H1 (cell line): ENCODE results near the gene KCNJ5. TPM values are rescaled to one million over a fixed set of nuclear protein-coding genes. Genes with fewer than 3 reads are reported as not detected.
A peak's percentile ranks its signal among the peaks of the same experiment; 100 is the strongest.

Experiments used
- ATF3 ChIP-seq: IDR thresholded peaks from 2 replicates; pipeline ENCODE4 v1.6.1; 2011; ENCODE audit warnings: low read depth, mild to moderate bottlenecking, low read length; ENCODE audit not compliant: insufficient read depth
- BACH1 ChIP-seq: IDR thresholded peaks from 2 replicates; pipeline ENCODE4 v1.6.1; 2012; ENCODE audit warnings: low read length, improper control_type of control experiment
- CHD2 ChIP-seq: IDR thresholded peaks from 2 replicates; pipeline ENCODE4 v1.6.1; 2012; ENCODE audit warnings: low read length, improper control_type of control experiment
- GABPA ChIP-seq: IDR thresholded peaks from 2 replicates; pipeline ENCODE4 v1.6.1; 2011; ENCODE audit warnings: mild to moderate bottlenecking, low read length, moderate library complexity, borderline replicate concordance; ENCODE audit not compliant: insufficient read depth
- GTF2F1 ChIP-seq: IDR thresholded peaks from 2 replicates; pipeline ENCODE4 v1.6.1; 2012; ENCODE audit warnings: low read depth, low read length, improper control_type of control experiment, borderline replicate concordance
- HDAC2 ChIP-seq, 2 experiments: fragments of 300-600 bp in 1 of 2; sonication (generic) in 1 of 2; IDR thresholded peaks; 2 replicates each; pipeline ENCODE4 v1.6.1; 2011 to 2012; ENCODE audit warnings: low read depth in 2 of 2, low read length in 2 of 2, mild to moderate bottlenecking in 2 of 2, moderate library complexity in 2 of 2, borderline replicate concordance in 1 of 2, inconsistent platforms in 1 of 2
- JUND ChIP-seq: IDR thresholded peaks from 2 replicates; pipeline ENCODE4 v1.6.1; 2011; ENCODE audit warnings: mild to moderate bottlenecking, improper control_type of control experiment, low read length
- KDM1A ChIP-seq: fragments of 200-600, 300-600 bp; sonication (generic); IDR thresholded peaks from 2 replicates; pipeline ENCODE4 v1.7.1; 2016; ENCODE audit warnings: mild to moderate bottlenecking, low read length, borderline replicate concordance
- NRF1 ChIP-seq: IDR thresholded peaks from 2 replicates; pipeline ENCODE4 v1.6.1; 2011; ENCODE audit warnings: mild to moderate bottlenecking, low read depth, low read length, improper control_type of control experiment
- PHF8 ChIP-seq: fragments of 200-600 bp; sonication (generic); conservative IDR thresholded peaks from 2 replicates; pipeline ENCODE4 v1.7.1; 2012; ENCODE audit warnings: low read depth, mild to moderate bottlenecking, inconsistent platforms, low read length, moderate library complexity
- POU5F1 ChIP-seq: IDR thresholded peaks from 2 replicates; pipeline ENCODE4 v1.6.1; 2011; ENCODE audit warnings: low read depth, mild to moderate bottlenecking, low read length, moderate library complexity
- RAD21 ChIP-seq, 2 experiments: IDR thresholded peaks in 1 of 2; conservative IDR thresholded peaks in 1 of 2; 2 replicates each; pipeline ENCODE4 v1.6.1; 2011; ENCODE audit warnings: low read depth in 2 of 2, low read length in 2 of 2, improper control_type of control experiment in 1 of 2, inconsistent platforms in 1 of 2, mild to moderate bottlenecking in 1 of 2, moderate library complexity in 1 of 2
- RBBP5 ChIP-seq: IDR thresholded peaks from 2 replicates; pipeline ENCODE4 v1.7.1; 2012; ENCODE audit warnings: low read depth, mild to moderate bottlenecking, inconsistent platforms, low read length, moderate library complexity, borderline replicate concordance
- RFX5 ChIP-seq: IDR thresholded peaks from 2 replicates; pipeline ENCODE4 v1.6.1; 2011; ENCODE audit warnings: low read depth, low read length, improper control_type of control experiment, borderline replicate concordance
- SP1 ChIP-seq: IDR thresholded peaks from 2 replicates; pipeline ENCODE4 v1.6.1; 2011; ENCODE audit warnings: low read depth, low read length
- SRF ChIP-seq: IDR thresholded peaks from 2 replicates; pipeline ENCODE4 v1.6.1; 2011; ENCODE audit warnings: mild to moderate bottlenecking, low read depth, low read length, moderate library complexity
- TAF7 ChIP-seq: optimal IDR thresholded peaks from 2 replicates; pipeline ENCODE3; 2011; ENCODE audit warnings: low read depth, mild to moderate bottlenecking, inconsistent platforms, low read length, moderate library complexity, borderline replicate concordance
- polyA plus RNA-seq, 7 experiments: library from polyadenylated mRNA; depleted of rRNA in 3 of 7; stranded (reverse) in 5 of 7; unstranded in 2 of 7; fragments of >200 nt in 5 of 7; fragments of 200-250 nt in 2 of 7; gene quantifications; 1 replicate in 5 of 7; 2 replicates in 1 of 7; 4 replicates in 1 of 7; pipeline versions ENCODE4 v1.2.1 to v1.2.3, GENCODE V29; 2011 to 2013; ENCODE audit warnings: missing spikeins in 2 of 7, mixed read lengths in 2 of 7
- total RNA-seq: library from RNA; stranded (reverse); fragmentation: NEBNext Ultra II Directional; extraction: Animal tissue kit (Norgen Biotek cat#: 25700); gene quantifications from 2 replicates; pipeline ENCODE4 v1.2.1, GENCODE V29; 2021
- TF ChIP-seq, protein P1 (sequence below): IDR thresholded peaks from 2 replicates; pipeline ENCODE4 v1.6.1; 2012; ENCODE audit warnings: inconsistent platforms
- TF ChIP-seq, protein P2 (sequence below), 3 experiments: IDR thresholded peaks; 1 replicate in 2 of 3; 2 replicates in 1 of 3; pipeline versions ENCODE4 v1.5.1 to v1.6.1; 2011; ENCODE audit warnings: low read length in 3 of 3, mild to moderate bottlenecking in 3 of 3, inconsistent platforms in 2 of 3, low read depth in 1 of 3, moderate library complexity in 1 of 3; ENCODE audit not compliant: insufficient read depth in 1 of 3; ENCODE audit errors: control extremely low read depth in 1 of 3
- TF ChIP-seq, protein P3 (sequence below): IDR thresholded peaks from 2 replicates; pipeline ENCODE4 v1.6.1; 2012; ENCODE audit warnings: inconsistent platforms

The KCNJ5 gene
- total and polyA plus RNA-seq, 2 of the 8 experiments (the other 6 are each of a cell fraction or from before 2014, with no cell fraction given) = 0.05 TPM; not detected in 1

- no peak for TF ChIP-seq ATF3
- no peak for TF ChIP-seq BACH1
- TF ChIP-seq CHD2 = no peak
- peak in 1 of 2 experiments; percentile 49; a peak in 1 of 4 replicates for TF ChIP-seq HDAC2 (IDR thresholded peaks at IDR 0.05; ENCODE audit: borderline replicate concordance in 1 of 2, low read depth in 2 of 2, low read length in 2 of 2)
- no peak for TF ChIP-seq NRF1
- TF ChIP-seq RBBP5 = no peak
- no peak for TF ChIP-seq RFX5
- no peak for TF ChIP-seq TAF7
- no peak for TF ChIP-seq PHF8
- TF ChIP-seq, protein P1, sequence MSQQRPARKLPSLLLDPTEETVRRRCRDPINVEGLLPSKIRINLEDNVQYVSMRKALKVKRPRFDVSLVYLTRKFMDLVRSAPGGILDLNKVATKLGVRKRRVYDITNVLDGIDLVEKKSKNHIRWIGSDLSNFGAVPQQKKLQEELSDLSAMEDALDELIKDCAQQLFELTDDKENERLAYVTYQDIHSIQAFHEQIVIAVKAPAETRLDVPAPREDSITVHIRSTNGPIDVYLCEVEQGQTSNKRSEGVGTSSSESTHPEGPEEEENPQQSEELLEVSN = 0 out of 2 replicates have a peak, but pooled peaks have one; percentile 4
- TF ChIP-seq, protein P2, sequence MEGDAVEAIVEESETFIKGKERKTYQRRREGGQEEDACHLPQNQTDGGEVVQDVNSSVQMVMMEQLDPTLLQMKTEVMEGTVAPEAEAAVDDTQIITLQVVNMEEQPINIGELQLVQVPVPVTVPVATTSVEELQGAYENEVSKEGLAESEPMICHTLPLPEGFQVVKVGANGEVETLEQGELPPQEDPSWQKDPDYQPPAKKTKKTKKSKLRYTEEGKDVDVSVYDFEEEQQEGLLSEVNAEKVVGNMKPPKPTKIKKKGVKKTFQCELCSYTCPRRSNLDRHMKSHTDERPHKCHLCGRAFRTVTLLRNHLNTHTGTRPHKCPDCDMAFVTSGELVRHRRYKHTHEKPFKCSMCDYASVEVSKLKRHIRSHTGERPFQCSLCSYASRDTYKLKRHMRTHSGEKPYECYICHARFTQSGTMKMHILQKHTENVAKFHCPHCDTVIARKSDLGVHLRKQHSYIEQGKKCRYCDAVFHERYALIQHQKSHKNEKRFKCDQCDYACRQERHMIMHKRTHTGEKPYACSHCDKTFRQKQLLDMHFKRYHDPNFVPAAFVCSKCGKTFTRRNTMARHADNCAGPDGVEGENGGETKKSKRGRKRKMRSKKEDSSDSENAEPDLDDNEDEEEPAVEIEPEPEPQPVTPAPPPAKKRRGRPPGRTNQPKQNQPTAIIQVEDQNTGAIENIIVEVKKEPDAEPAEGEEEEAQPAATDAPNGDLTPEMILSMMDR (IDR thresholded peaks at IDR 0.05; ENCODE audit: control extremely low read depth in 1 of 3, insufficient read depth in 1 of 3, low read depth in 1 of 3, low read length in 3 of 3) = peak; percentile 94 to 98 (median 96)
- TF ChIP-seq, protein P3, sequence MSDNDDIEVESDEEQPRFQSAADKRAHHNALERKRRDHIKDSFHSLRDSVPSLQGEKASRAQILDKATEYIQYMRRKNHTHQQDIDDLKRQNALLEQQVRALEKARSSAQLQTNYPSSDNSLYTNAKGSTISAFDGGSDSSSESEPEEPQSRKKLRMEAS = peak; percentile 81
- TF ChIP-seq GTF2F1 = no peak
- TF ChIP-seq POU5F1 = no peak
- no peak for TF ChIP-seq SRF
- TF ChIP-seq JUND = peak; percentile 49; the same call in 1 of the 2 replicates
- TF ChIP-seq GABPA = no peak
- no peak for TF ChIP-seq SP1
- peak; percentile 72 to 85 for TF ChIP-seq RAD21 (IDR thresholded peaks at IDR 0.05 in 1 of 2, conservative IDR thresholded peaks at IDR 0.05 in 1 of 2; ENCODE audit: low read depth in 2 of 2, low read length in 2 of 2)
- peak; percentile 92 for TF ChIP-seq KDM1A
Observed at GRCh38 chr11:128848815-128849455, 42.2 kb upstream of the KCNJ5 start (continued).
